HepG2 (cell line): Measurements from ENCODE around the gene CIAO3.

Experiments
- ATF7 ChIP-seq, 2 experiments: fragments of 450-650 bp in 1 of 2; sonication (generic) in 1 of 2; formaldehyde crosslinking in 1 of 2; IDR thresholded peaks; 2 replicates each; pipeline versions ENCODE4 v1.4.0 to v1.6.1; 2016 to 2020; ENCODE audit warnings: antibody characterized with exemption in 1 of 2, mild to moderate bottlenecking in 1 of 2, missing genetic modification reagents in 1 of 2
- BRCA1 ChIP-seq: sonication (generic); formaldehyde crosslinking; IDR thresholded peaks from 2 replicates; pipeline ENCODE4 v1.4.0; 2020; ENCODE audit warnings: missing genetic modification reagents
- FOXM1 ChIP-seq: sonication (generic); formaldehyde crosslinking; IDR thresholded peaks from 2 replicates; pipeline ENCODE4 v1.5.0; 2020; ENCODE audit warnings: missing genetic modification reagents
- KAT8 ChIP-seq: IDR thresholded peaks from 2 replicates; pipeline ENCODE4 v1.6.1; 2016; ENCODE audit warnings: missing genetic modification reagents, missing compliant biosample characterization
- KLF13 ChIP-seq: sonication (generic); formaldehyde crosslinking; IDR thresholded peaks from 2 replicates; pipeline ENCODE4 v1.4.0; 2020; ENCODE audit warnings: mild to moderate bottlenecking, missing genetic modification reagents
- POGZ ChIP-seq: sonication (generic); formaldehyde crosslinking; IDR thresholded peaks from 2 replicates; pipeline ENCODE4 v1.4.0; 2020; ENCODE audit warnings: mild to moderate bottlenecking, missing genetic modification reagents
- POLR2A ChIP-seq, 2 experiments: IDR thresholded peaks; 2 replicates each; pipeline ENCODE4 v1.6.1; 2011; ENCODE audit warnings: low read depth in 2 of 2, low read length in 2 of 2, mild to moderate bottlenecking in 1 of 2, moderate library complexity in 1 of 2; ENCODE audit not compliant: insufficient read depth in 1 of 2
- RFX5 ChIP-seq: IDR thresholded peaks from 2 replicates; pipeline ENCODE4 v1.6.1; 2011; ENCODE audit warnings: low read depth, low read length, improper control_type of control experiment
- ZBTB40 ChIP-seq, 2 experiments: fragments of 450-650 bp in 1 of 2; sonication (generic) in 1 of 2; formaldehyde crosslinking in 1 of 2; IDR thresholded peaks; 2 replicates each; pipeline versions ENCODE4 v1.6.1 to v1.8.0; 2016 to 2022; ENCODE audit warnings: antibody characterized with exemption in 1 of 2, mild to moderate bottlenecking in 1 of 2, missing genetic modification reagents in 1 of 2
- ZNF407 ChIP-seq: sonication (generic); formaldehyde crosslinking; IDR thresholded peaks from one replicate; pipeline ENCODE4 v1.5.1; 2020; ENCODE audit warnings: mild to moderate bottlenecking, missing genetic modification reagents; ENCODE audit errors: not compliant biosample characterization
- ZNF451 ChIP-seq: sonication (generic); formaldehyde crosslinking; IDR thresholded peaks from 2 replicates; pipeline ENCODE4 v1.5.0; 2020; ENCODE audit warnings: mild to moderate bottlenecking, missing genetic modification reagents
- ZSCAN30 ChIP-seq: sonication (generic); formaldehyde crosslinking; IDR thresholded peaks from 2 replicates; pipeline ENCODE4 v1.5.0; 2020; ENCODE audit warnings: mild to moderate bottlenecking, missing genetic modification reagents
- TF ChIP-seq, protein P1 (sequence below), 2 experiments: IDR thresholded peaks; 2 replicates each; pipeline ENCODE4 v1.6.1; 2011 to 2012; ENCODE audit warnings: low read length in 2 of 2, borderline replicate concordance in 1 of 2, low read depth in 1 of 2, mild to moderate bottlenecking in 1 of 2, moderate library complexity in 1 of 2

GRCh38 chr16:704047-704446 is 36.8 kb downstream of the CIAO3 start:
- no peak for TF ChIP-seq POGZ (CRISPR knock-in tag)
- TF ChIP-seq KAT8 (CRISPR knock-in tag): no peak
- TF ChIP-seq, protein P1, sequence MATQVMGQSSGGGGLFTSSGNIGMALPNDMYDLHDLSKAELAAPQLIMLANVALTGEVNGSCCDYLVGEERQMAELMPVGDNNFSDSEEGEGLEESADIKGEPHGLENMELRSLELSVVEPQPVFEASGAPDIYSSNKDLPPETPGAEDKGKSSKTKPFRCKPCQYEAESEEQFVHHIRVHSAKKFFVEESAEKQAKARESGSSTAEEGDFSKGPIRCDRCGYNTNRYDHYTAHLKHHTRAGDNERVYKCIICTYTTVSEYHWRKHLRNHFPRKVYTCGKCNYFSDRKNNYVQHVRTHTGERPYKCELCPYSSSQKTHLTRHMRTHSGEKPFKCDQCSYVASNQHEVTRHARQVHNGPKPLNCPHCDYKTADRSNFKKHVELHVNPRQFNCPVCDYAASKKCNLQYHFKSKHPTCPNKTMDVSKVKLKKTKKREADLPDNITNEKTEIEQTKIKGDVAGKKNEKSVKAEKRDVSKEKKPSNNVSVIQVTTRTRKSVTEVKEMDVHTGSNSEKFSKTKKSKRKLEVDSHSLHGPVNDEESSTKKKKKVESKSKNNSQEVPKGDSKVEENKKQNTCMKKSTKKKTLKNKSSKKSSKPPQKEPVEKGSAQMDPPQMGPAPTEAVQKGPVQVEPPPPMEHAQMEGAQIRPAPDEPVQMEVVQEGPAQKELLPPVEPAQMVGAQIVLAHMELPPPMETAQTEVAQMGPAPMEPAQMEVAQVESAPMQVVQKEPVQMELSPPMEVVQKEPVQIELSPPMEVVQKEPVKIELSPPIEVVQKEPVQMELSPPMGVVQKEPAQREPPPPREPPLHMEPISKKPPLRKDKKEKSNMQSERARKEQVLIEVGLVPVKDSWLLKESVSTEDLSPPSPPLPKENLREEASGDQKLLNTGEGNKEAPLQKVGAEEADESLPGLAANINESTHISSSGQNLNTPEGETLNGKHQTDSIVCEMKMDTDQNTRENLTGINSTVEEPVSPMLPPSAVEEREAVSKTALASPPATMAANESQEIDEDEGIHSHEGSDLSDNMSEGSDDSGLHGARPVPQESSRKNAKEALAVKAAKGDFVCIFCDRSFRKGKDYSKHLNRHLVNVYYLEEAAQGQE (IDR thresholded peaks at IDR 0.05; ENCODE audit: borderline replicate concordance in 1 of 2, low read depth in 1 of 2, low read length in 2 of 2): no peak
- TF ChIP-seq KLF13 (CRISPR knock-in tag): no peak
- TF ChIP-seq ATF7 (IDR thresholded peaks at IDR 0.05): no peak
- no peak for TF ChIP-seq ATF7 (CRISPR knock-in tag; IDR thresholded peaks at IDR 0.05)
- no peak for TF ChIP-seq RFX5
- TF ChIP-seq FOXM1 (CRISPR knock-in tag): no peak
- no peak for TF ChIP-seq BRCA1 (CRISPR knock-in tag)
- no peak for TF ChIP-seq POLR2A (IDR thresholded peaks at IDR 0.05; ENCODE audit: insufficient read depth in 1 of 2, low read depth in 2 of 2, low read length in 2 of 2)
- TF ChIP-seq ZBTB40 (IDR thresholded peaks at IDR 0.05): no peak
- TF ChIP-seq ZBTB40 (CRISPR knock-in tag; IDR thresholded peaks at IDR 0.05): no peak
- TF ChIP-seq ZNF407 (CRISPR knock-in tag): no peak
- no peak for TF ChIP-seq ZSCAN30 (CRISPR knock-in tag)
- TF ChIP-seq ZNF451 (CRISPR knock-in tag): no peak
